Activated naive CD4-positive, alpha-beta T cell treated with anti-CD3 and anti-CD28 coated beads, Interleukin-2, amount 50 U/mL, for 72 hours (primary cell): Measurements from ENCODE around the gene LYSMD2. TPM values are rescaled to one million over a fixed set of nuclear protein-coding genes. Genes with fewer than 3 reads are reported as not detected.

ENCODE experiments used
- ATAC-seq, 2 donors: fragments of 150-1000 bp; cut with Tn5 transposase; 2 replicates each; pipeline ENCODE4 v1.10.0; 2021; ENCODE audit warnings: mild to moderate bottlenecking in 2 of 2, moderate library complexity in 2 of 2
- DNase-seq, 2 donors: peaks; one replicate each; pipeline ENCODE4 v3.0.0; 2021 to 2022; ENCODE audit warnings: low spot score in 2 of 2
- H3K27ac Mint-ChIP-seq, 2 donors: one replicate each; pipeline ENCODE4 v1.8.0; 2022; ENCODE audit warnings: mild to moderate bottlenecking in 2 of 2, mixed read lengths in 2 of 2
- H3K36me3 Mint-ChIP-seq, 2 donors: one replicate each; pipeline ENCODE4 v1.8.0; 2022; ENCODE audit warnings: mixed read lengths in 2 of 2
- H3K9me3 Mint-ChIP-seq, 2 donors: one replicate each; pipeline ENCODE4 v1.8.0; 2022; ENCODE audit warnings: mixed read lengths in 2 of 2
- total RNA-seq, 2 donors: library from RNA; stranded (reverse); gene quantifications; one replicate each; pipeline ENCODE4 v1.2.3, GENCODE V29; 2022

Gene LYSMD2
- total RNA-seq, 2 donors from 2014 or later = 10.7 to 16.5 TPM

GRCh38 chr15:51706291-51706690 lies 31.2 kb downstream of the LYSMD2 start:
- H3K9me3 Mint-ChIP-seq = no peaks in the 10 kb centered on the region
- no peak for ATAC-seq
- H3K27ac Mint-ChIP-seq = no peak overlapping the region
- H3K36me3 Mint-ChIP-seq = no peaks in the 10 kb centered on the region
- DNase-seq = no peak

- no peak overlapping the region for H3K27ac Mint-ChIP-seq
- H3K36me3 Mint-ChIP-seq = no peaks in the 10 kb centered on the region
- no peaks in the 10 kb centered on the region for H3K9me3 Mint-ChIP-seq
- DNase-seq (no peak), ATAC-seq (no peak)
These were observed 34.7 kb downstream of the LYSMD2 start for GRCh38 chr15:51702710-51703109.

DNA sequence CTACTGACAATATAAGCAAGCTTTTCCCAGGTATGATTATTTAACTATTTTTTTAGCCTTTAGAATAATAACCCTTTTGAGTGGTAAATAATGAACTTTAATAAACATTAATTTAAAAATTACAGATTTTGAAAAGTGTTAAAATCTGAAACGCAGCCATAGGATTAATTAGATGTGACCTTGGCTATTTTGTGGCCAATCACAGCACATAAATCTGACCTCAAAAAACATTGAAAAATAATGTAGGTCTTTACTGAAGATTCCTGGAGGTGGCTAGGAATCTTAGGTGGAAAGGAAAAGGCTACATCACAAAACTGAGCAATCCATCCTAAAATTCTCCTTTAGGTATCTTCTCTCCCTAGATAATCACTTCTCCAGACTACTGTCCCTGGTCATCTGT lies 38.1 kb downstream of the LYSMD2 start:
- Mint-ChIP-seq H3K9me3 (no peaks in the 10 kb centered on the region), H3K27ac (no peak overlapping the region), H3K36me3 (no peaks in the 10 kb centered on the region)
- no peak for ATAC-seq
- no peak for DNase-seq

GRCh38 chr15:51697163-51697562 lies 40.3 kb downstream of the LYSMD2 start:
- no peak overlapping the region for H3K27ac Mint-ChIP-seq
- DNase-seq = no peak
- H3K36me3 Mint-ChIP-seq = no peaks in the 10 kb centered on the region
- peak in 1 of 2 donors; percentile 34 for ATAC-seq
- no peaks in the 10 kb centered on the region for H3K9me3 Mint-ChIP-seq

DNA sequence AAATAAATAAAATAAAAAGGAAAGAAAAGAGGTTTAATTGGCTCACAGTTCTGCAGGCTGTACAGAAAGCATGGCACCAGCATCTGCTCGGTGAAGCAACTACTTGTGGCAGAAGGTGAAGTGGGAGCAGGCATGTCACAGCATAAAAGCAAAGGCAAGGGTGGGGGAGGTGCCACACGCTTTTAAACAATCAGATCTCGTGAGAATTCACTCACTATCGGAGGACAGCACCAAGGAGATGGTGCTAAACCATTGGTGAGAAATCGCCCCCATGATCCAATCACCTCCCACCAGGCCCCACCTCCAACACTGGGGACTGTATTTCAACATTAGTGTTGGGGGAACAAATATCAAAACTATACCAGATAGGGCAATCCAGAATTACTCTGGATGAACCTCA lies 40.9 kb downstream of the LYSMD2 start:
- no peak for ATAC-seq
- no peaks in the 10 kb centered on the region for H3K9me3 Mint-ChIP-seq
- H3K36me3 Mint-ChIP-seq = no peaks in the 10 kb centered on the region
- DNase-seq = no peak
- no peak overlapping the region for H3K27ac Mint-ChIP-seq

DNA sequence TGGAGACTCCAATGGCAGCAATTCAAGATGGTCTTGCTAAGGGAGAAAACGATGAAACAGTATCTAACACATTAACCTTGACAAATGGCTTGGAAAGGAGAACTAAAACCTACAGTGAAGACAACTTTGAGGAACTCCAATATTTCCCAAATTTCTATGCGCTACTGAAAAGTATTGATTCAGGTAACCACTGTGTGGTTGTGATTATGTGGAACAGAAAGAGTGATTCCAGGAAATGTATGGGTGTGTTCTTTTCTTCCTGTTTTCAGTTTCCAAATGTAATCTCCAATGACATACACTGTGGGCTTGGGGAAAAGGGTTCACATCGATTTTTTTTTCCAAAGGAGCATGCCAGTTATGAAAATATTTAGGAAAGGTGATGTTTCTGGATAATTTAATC lies 45.3 kb downstream of the LYSMD2 start:
- Mint-ChIP-seq H3K36me3 (no peaks in the 10 kb centered on the region), H3K9me3 (peaks cover 0 to 4% of the 10 kb centered on the region in 2 donors), H3K27ac (no peak overlapping the region)
- no peak for DNase-seq
- ATAC-seq = no peak

DNA sequence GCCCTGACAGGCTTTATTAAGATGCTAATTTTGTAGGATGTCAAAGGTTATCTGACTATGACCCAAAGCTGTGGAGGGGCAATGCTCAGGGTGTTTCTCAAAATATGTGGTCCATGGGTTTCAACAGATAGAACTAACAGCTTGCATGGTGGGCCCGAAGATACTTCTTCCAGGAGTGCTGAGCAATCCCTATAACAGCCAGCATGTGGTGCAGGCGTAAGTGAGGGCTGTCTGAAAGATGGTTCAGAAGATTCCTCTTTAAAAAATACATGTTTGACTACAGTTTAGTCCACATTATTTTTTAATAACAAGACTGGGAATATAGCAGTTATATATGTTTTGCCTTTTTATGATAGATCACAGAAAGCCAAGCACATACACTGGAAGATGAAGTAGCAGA lies 48.6 kb downstream of the LYSMD2 start:
- no peak for ATAC-seq
- peaks cover 0 to 4% of the 10 kb centered on the region in 2 donors for H3K9me3 Mint-ChIP-seq
- no peak for DNase-seq
- no peaks in the 10 kb centered on the region for H3K36me3 Mint-ChIP-seq
- H3K27ac Mint-ChIP-seq = no peak overlapping the region

DNA sequence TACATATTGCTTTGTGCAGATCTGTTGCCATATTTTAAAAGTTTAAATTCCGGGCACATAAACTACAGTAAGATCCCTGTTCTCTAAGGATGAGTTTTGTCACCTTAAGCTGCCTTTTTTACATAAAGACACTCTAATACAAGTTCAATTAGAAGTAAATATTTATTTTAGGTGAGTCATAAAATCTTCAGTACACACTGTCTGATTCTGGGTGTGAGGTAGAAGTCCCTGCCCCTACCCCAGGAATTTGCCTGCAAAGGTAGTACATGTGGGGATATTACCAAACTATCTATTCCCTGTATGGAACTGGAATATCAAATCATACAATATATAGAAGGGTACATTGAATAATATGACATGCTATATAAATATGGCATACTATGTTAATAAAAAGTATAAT lies 49.9 kb downstream of the LYSMD2 start:
- no peak for DNase-seq
- H3K27ac Mint-ChIP-seq = no peak overlapping the region
- peaks cover 0 to 4% of the 10 kb centered on the region in 2 donors for H3K9me3 Mint-ChIP-seq
- no peaks in the 10 kb centered on the region for H3K36me3 Mint-ChIP-seq
- ATAC-seq = no peak

DNA sequence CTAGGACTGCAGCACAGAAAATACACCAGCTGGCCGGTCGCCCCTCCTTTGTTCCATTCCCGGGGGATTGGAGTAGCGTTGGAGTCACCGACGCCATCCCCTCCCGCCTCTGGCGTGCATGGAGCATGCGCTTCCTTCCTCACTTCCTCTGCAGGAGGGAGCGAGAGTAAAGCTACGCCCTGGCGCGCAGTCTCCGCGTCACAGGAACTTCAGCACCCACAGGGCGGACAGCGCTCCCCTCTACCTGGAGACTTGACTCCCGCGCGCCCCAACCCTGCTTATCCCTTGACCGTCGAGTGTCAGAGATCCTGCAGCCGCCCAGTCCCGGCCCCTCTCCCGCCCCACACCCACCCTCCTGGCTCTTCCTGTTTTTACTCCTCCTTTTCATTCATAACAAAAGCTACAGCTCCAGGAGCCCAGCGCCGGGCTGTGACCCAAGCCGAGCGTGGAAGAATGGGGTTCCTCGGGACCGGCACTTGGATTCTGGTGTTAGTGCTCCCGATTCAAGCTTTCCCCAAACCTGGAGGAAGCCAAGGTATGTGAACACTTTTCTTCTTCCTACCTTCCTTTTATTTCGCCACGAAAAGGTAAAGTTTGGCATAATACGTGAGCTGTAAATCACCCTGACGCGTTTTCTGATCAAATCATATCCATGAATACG lies 56.0 kb downstream of the LYSMD2 start, which contains the start of gene SCG3:
TSS of gene SCG3 (plus strand) at position 201 of the 661 bp plus-strand sequence. CDS start at position 454, 253 bp downstream.
- DNase-seq (peak in 1 of 2 donors; percentile 72), ATAC-seq (peak; percentile 71 to 81)
- Mint-ChIP-seq H3K9me3 (no peaks in the 10 kb centered on the region), H3K27ac (no peak within 1 kb of the TSS), H3K36me3 (no peaks in the 10 kb centered on the region)

- no peaks in the 10 kb centered on the region for H3K9me3 Mint-ChIP-seq
- H3K36me3 Mint-ChIP-seq = no peaks in the 10 kb centered on the region
- DNase-seq (no peak), ATAC-seq (no peak)
- no peak overlapping the region for H3K27ac Mint-ChIP-seq
These were observed 57.1 kb downstream of the LYSMD2 start for GRCh38 chr15:51680321-51680720.

DNA sequence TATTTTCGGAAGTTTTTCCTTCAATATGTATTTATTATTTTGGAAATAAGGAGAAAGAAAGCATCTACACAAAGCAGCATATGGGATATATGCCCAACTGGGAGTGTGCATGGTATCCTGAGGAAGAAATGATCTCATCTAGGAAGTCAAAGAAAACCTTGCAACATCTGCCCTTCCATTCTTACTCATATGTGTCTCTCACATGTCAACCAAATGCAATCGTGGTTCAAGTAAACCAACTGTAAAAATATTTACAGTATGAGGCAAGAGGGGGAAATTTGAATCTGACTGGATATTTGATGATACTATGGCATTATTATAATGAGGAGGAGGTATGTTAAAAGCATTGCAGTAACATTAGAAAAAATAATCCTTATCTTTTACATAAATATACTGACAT lies 59.4 kb downstream of the LYSMD2 start:
- H3K36me3 Mint-ChIP-seq = no peaks in the 10 kb centered on the region
- ATAC-seq (no peak), DNase-seq (no peak)
- no peaks in the 10 kb centered on the region for H3K9me3 Mint-ChIP-seq
- no peak overlapping the region for H3K27ac Mint-ChIP-seq

GRCh38 chr15:51677452-51677851 lies 60.0 kb downstream of the LYSMD2 start:
- no peaks in the 10 kb centered on the region for H3K9me3 Mint-ChIP-seq
- no peak for DNase-seq
- H3K36me3 Mint-ChIP-seq = no peaks in the 10 kb centered on the region
- ATAC-seq = no peak
- no peak overlapping the region for H3K27ac Mint-ChIP-seq

DNA sequence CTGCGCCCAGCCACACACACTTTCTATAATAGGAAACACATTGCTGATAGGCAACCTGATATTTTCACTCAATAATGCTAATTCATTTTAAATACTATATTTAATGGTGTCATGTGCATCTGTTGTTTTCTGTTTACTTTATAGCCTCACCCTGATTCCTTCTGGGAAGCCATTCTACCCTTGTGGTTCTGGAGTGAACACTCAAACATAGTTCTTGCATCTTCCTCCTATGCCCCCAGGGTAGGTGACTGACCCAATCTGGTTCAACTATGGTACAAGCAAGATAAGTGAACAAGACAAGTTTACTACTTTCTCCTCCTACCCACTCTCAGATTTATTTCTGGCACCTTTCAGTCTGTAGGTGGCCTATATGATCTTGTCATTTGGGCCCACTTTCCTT lies 60.4 kb downstream of the LYSMD2 start:
- H3K27ac Mint-ChIP-seq = no peak overlapping the region
- ATAC-seq = no peak
- DNase-seq = no peak
- no peaks in the 10 kb centered on the region for H3K36me3 Mint-ChIP-seq
- H3K9me3 Mint-ChIP-seq = no peaks in the 10 kb centered on the region

- Mint-ChIP-seq H3K9me3 (no peaks in the 10 kb centered on the region), H3K36me3 (no peaks in the 10 kb centered on the region), H3K27ac (no peak overlapping the region)
- no peak for DNase-seq
- ATAC-seq = no peak
These were observed 62.2 kb downstream of the LYSMD2 start for GRCh38 chr15:51675234-51675633.

Other genes with a start within 250 kb of the LYSMD2 start
- 10 to 100 TPM in 1 of 2 donors, 1 to 10 TPM in 1; 2.3 to 15.6 TPM for gene DMXL2, start 114.9 kb downstream of the LYSMD2 start, total RNA-seq
- under 1 TPM in 1 of 2 donors, not detected in 1; 0.11 TPM for gene SCG3, start 56.2 kb downstream of the LYSMD2 start, total RNA-seq
- 1 to 10 TPM; 2.8 to 3.6 TPM for gene TMOD2, start 13.9 kb upstream of the LYSMD2 start, total RNA-seq
- 10 to 100 TPM; 53.9 to 56.3 TPM for gene TMOD3, start 92.0 kb upstream of the LYSMD2 start, total RNA-seq
- 10 to 100 TPM; 15.4 to 31.2 TPM for gene LEO1, start 234.1 kb upstream of the LYSMD2 start, total RNA-seq